OCI-LY7 (cell line): ENCODE data around the gene CDK11B. TPM values are rescaled to one million over a fixed set of nuclear protein-coding genes. Genes with fewer than 3 reads are reported as not detected.

Experiments used
- BruUV-seq: library from RNA; stranded (reverse); fragments of 400-500 nt; replicated peaks from 2 replicates; lab custom pipeline; 2021; lab: Mats Ljungman, UMichigan
- CTCF ChIA-PET: fragments of 300-600 bp; sonication (Branson Sonifier 250); formaldehyde crosslinking; loops from one replicate; lab custom pipeline; 2022; ENCODE audit warnings: antibody characterized with exemption; ENCODE audit not compliant: unreplicated experiment; lab: Charles Lee
- POLR2A ChIA-PET: fragments of 300-600 bp; sonication (Branson Sonifier 250); formaldehyde crosslinking; loops from one replicate; lab custom pipeline; 2022; ENCODE audit warnings: antibody characterized with exemption; lab: Charles Lee
- DNase-seq: peaks from one replicate; pipeline ENCODE4 v3.0.0-alpha.2; 2015; ENCODE audit warnings: low spot score
- H2AFZ ChIP-seq: fragments of 200-600 bp; sonication (generic), shearing (Covaris generic); 2 replicates; pipeline ENCODE4 v1.6.1; 2014; ENCODE audit warnings: mild to moderate bottlenecking, antibody characterized with exemption, low read length, moderate library complexity
- H3K27ac ChIP-seq: fragments of 200-600 bp; sonication (generic); 2 replicates; pipeline ENCODE4 v1.5.1; 2014; ENCODE audit warnings: mixed run types, low read depth, mild to moderate bottlenecking, moderate library complexity, low read length, inconsistent platforms; ENCODE audit not compliant: poor library complexity, severe bottlenecking
- H3K36me3 ChIP-seq: fragments of 200-600 bp; sonication (generic); 2 replicates; pipeline ENCODE4 v1.6.1; 2014; ENCODE audit warnings: mild to moderate bottlenecking, antibody characterized with exemption, low read length, moderate library complexity, mixed read lengths; ENCODE audit not compliant: insufficient read depth
- H3K4me1 ChIP-seq: fragments of 200-600 bp; sonication (generic); 2 replicates; pipeline ENCODE4 v1.5.1; 2014; ENCODE audit warnings: mild to moderate bottlenecking, low read length; ENCODE audit not compliant: insufficient read depth, poor library complexity, severe bottlenecking
- H3K4me2 ChIP-seq: fragments of 200-600 bp; sonication (generic); 2 replicates; pipeline ENCODE4 v1.6.1; 2014; ENCODE audit warnings: mild to moderate bottlenecking, low read length
- H3K4me3 ChIP-seq: fragments of 200-600 bp; sonication (generic); 2 replicates; pipeline ENCODE4 v1.5.1; 2014; ENCODE audit warnings: mild to moderate bottlenecking, low read depth, low read length; ENCODE audit not compliant: poor library complexity, severe bottlenecking
- H3K79me2 ChIP-seq: fragments of 200-600 bp; sonication (generic); 2 replicates; pipeline ENCODE4 v1.6.1; 2016; ENCODE audit warnings: low read depth, mild to moderate bottlenecking, low read length, moderate library complexity, mixed read lengths; ENCODE audit not compliant: insufficient read depth
- H3K9me2 ChIP-seq: fragments of 200-600 bp; sonication (generic); 2 replicates; pipeline ENCODE4 v1.6.1; 2016; ENCODE audit warnings: mild to moderate bottlenecking, low read length, mixed read lengths; ENCODE audit not compliant: insufficient read depth
- H3K9me3 ChIP-seq: fragments of 200-600 bp; sonication (generic); 2 replicates; pipeline ENCODE4 v1.6.1; 2014; ENCODE audit warnings: mild to moderate bottlenecking, mixed run types, low read length, mixed read lengths
- H4K20me1 ChIP-seq: fragments of 200-600 bp; sonication (generic); 2 replicates; pipeline ENCODE4 v1.6.1; 2014; ENCODE audit warnings: mild to moderate bottlenecking, antibody characterized with exemption, low read length, moderate library complexity, mixed read lengths; ENCODE audit not compliant: insufficient read depth
- EZH2phosphoT487 ChIP-seq: fragments of 200-600 bp; sonication (generic); IDR thresholded peaks from 2 replicates; pipeline ENCODE4 v1.6.1; 2018; ENCODE audit warnings: low read depth, borderline replicate concordance, mild to moderate bottlenecking, mixed run types, antibody characterized with exemption, low read length, moderate library complexity, mixed read lengths
- intact Hi-C: fragments of 100-400 bp; cut with micrococcal nuclease; formaldehyde crosslinking; loops from one replicate; pipeline ENCODE4 v1.10.0; 2022; ENCODE audit not compliant: unreplicated experiment
- total RNA-seq, 2 experiments: library from RNA; depleted of rRNA in 1 of 2; stranded (reverse); fragments of >200 nt in 1 of 2; shearing (Covaris generic) in 1 of 2; gene quantifications; 2 replicates each; pipeline ENCODE4 v1.2.3, GENCODE V29; 2014 to 2022
- TF ChIP-seq, protein P1 (sequence below): fragments of 200-600 bp; sonication (generic); conservative IDR thresholded peaks from 2 replicates; pipeline ENCODE4 v1.5.1; 2014; ENCODE audit warnings: mild to moderate bottlenecking, antibody characterized with exemption, low read length, moderate library complexity, mixed read lengths

The CDK11B gene
- total RNA-seq, 2 experiments from 2014 or later, result 21.6 to 51.5 TPM

DNA sequence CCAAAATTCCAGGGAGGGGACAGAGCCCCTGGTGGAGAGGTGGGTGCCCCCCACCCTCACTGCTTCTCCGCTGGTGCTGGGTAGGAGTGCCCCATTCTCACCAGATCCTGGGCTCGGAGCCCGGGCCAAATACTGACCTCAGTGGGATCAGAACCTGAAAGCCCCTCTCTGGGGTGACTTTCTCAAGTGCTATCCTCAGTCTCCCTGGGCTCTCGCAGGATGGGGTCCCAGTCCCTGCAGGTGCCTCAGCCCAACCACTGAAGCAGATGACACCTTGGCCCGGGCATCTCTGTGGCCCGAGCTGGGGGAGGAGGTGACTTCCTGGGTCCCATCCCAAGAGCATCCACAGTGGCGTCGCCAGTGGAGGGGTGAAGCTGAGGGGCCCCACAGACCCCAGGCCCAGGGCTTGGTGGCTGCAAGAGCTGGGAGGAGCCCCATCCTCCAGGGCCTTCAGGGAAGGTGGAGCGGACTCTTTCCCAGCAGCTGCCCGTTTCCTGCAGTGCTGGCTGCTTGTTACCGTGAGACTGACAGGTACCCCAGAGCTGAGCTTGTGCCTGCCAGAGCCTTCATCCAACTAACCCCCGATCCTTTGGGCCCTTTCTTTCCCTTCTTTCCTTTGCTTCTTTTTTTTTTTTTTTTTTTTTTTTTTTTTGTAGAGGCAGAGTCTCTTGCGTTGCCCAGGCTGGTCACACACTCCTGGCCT is 55.0 kb downstream of the CDK11B start:
- DNase-seq, result no peak
- Histone ChIP-seq H3K79me2 (no peaks in the 10 kb centered on the region), H4K20me1 (no peaks in the 10 kb centered on the region), H3K36me3 (no peaks in the 10 kb centered on the region), H2AFZ (no peak overlapping the region), H3K4me3 (no peak overlapping the region), H3K4me1 (peaks cover 21% of the 10 kb centered on the region), H3K4me2 (no peak overlapping the region), H3K27ac (no peak overlapping the region), H3K9me2 (no peaks in the 10 kb centered on the region), H3K9me3 (no peaks in the 10 kb centered on the region)
- TF ChIP-seq, protein P1, sequence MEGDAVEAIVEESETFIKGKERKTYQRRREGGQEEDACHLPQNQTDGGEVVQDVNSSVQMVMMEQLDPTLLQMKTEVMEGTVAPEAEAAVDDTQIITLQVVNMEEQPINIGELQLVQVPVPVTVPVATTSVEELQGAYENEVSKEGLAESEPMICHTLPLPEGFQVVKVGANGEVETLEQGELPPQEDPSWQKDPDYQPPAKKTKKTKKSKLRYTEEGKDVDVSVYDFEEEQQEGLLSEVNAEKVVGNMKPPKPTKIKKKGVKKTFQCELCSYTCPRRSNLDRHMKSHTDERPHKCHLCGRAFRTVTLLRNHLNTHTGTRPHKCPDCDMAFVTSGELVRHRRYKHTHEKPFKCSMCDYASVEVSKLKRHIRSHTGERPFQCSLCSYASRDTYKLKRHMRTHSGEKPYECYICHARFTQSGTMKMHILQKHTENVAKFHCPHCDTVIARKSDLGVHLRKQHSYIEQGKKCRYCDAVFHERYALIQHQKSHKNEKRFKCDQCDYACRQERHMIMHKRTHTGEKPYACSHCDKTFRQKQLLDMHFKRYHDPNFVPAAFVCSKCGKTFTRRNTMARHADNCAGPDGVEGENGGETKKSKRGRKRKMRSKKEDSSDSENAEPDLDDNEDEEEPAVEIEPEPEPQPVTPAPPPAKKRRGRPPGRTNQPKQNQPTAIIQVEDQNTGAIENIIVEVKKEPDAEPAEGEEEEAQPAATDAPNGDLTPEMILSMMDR, result no peak
- no peak for TF ChIP-seq EZH2phosphoT487
- no TSS peak for BruUV-seq
- CTCF ChIA-PET, result no interaction called here
- POLR2A ChIA-PET, result interaction anchor here (0.6 to 1.3 kb wide), 3 partner anchors 11 to 279 kb away, joined by 3 to 11 read pairs (median 4); partner anchors contain the start of gene MIB2
- intact Hi-C loops, result no loop called here

- Histone ChIP-seq H3K79me2 (no peaks in the 10 kb centered on the region), H3K9me2 (no peaks in the 10 kb centered on the region), H3K4me3 (no peak overlapping the region), H3K27ac (no peak overlapping the region), H3K4me2 (no peak overlapping the region), H2AFZ (no peak overlapping the region), H3K4me1 (peaks cover 21% of the 10 kb centered on the region), H4K20me1 (no peaks in the 10 kb centered on the region), H3K36me3 (no peaks in the 10 kb centered on the region), H3K9me3 (no peaks in the 10 kb centered on the region)
- ChIA-PET POLR2A (interaction anchor here (1.2 kb wide), 1 partner anchor 12 kb away, joined by 3 read pairs; no protein-coding TSS in a partner anchor), CTCF (no interaction called here)
- intact Hi-C loops, result no loop called here
- DNase-seq, result no peak
- TF ChIP-seq, protein P1, result no peak
- no peak for TF ChIP-seq EZH2phosphoT487
- no TSS peak for BruUV-seq
Measured at GRCh38 chr1:1602968-1603506, 55.8 kb downstream of the CDK11B start.
